ENCODE results near the gene SLC29A3. TPM values are rescaled to one million over a fixed set of nuclear protein-coding genes. Genes with fewer than 3 reads are reported as not detected.

The SLC29A3 gene
- total and polyA plus RNA-seq, 5 donors from 2014 or later, result 4.8 to 16.2 (median 11.1) TPM

- Mint-ChIP-seq H3K9me3 (no peaks in the 10 kb centered on the region), H3K4me3 (no peak overlapping the region), H3K27me3 (no peaks in the 10 kb centered on the region), H3K4me1 (no peaks in the 10 kb centered on the region), H3K36me3 (no peaks in the 10 kb centered on the region), H3K27ac (peak overlapping the region in 1 of 3 donors; percentile 5)
- no peak overlapping the region for H3K27ac ChIP-seq (ENCODE audit: insufficient read depth, low read length, poor library complexity, severe bottlenecking)
- H3K4me1 ChIP-seq (ENCODE audit: control insufficient read depth, insufficient read depth, low read length, poor library complexity, severe bottlenecking), result no peaks in the 10 kb centered on the region
- DNase-seq (no peak), ATAC-seq (ENCODE audit: low read depth in 2 of 2) (no peak)
- no peaks in the 10 kb centered on the region for H3K27me3 ChIP-seq (ENCODE audit: control insufficient read depth, insufficient read depth, low read length)
- no peaks in the 10 kb centered on the region for H3K36me3 ChIP-seq (ENCODE audit: control insufficient read depth, insufficient read depth, low read length)
- no peak overlapping the region for H3K4me3 ChIP-seq (ENCODE audit: low read depth, low read length)
- no peaks in the 10 kb centered on the region for H3K9me3 ChIP-seq (ENCODE audit: control insufficient read depth in 2 of 2, low read length in 2 of 2)
Observed at GRCh38 chr10:71274901-71275796, 43.9 kb upstream of the SLC29A3 start.

GRCh38 chr10:71276873-71277272, 42.2 kb upstream of the SLC29A3 start:
- H3K36me3 ChIP-seq (ENCODE audit: control insufficient read depth, insufficient read depth, low read length), result no peaks in the 10 kb centered on the region
- no peak for DNase-seq
- H3K4me1 ChIP-seq (ENCODE audit: control insufficient read depth, insufficient read depth, low read length, poor library complexity, severe bottlenecking), result no peaks in the 10 kb centered on the region
- Mint-ChIP-seq H3K27ac (no peak overlapping the region), H3K36me3 (no peaks in the 10 kb centered on the region), H3K4me3 (no peak overlapping the region), H3K9me3 (no peaks in the 10 kb centered on the region), H3K4me1 (no peaks in the 10 kb centered on the region), H3K27me3 (no peaks in the 10 kb centered on the region)
- H3K9me3 ChIP-seq (ENCODE audit: control insufficient read depth in 2 of 2, low read length in 2 of 2), result no peaks in the 10 kb centered on the region
- no peak overlapping the region for H3K27ac ChIP-seq (ENCODE audit: insufficient read depth, low read length, poor library complexity, severe bottlenecking)
- no peaks in the 10 kb centered on the region for H3K27me3 ChIP-seq (ENCODE audit: control insufficient read depth, insufficient read depth, low read length)
- ATAC-seq (ENCODE audit: low read depth in 2 of 2), result no peak
- no peak overlapping the region for H3K4me3 ChIP-seq (ENCODE audit: low read depth, low read length)

- Mint-ChIP-seq H3K36me3 (no peaks in the 10 kb centered on the region), H3K27me3 (no peaks in the 10 kb centered on the region), H3K9me3 (no peaks in the 10 kb centered on the region), H3K27ac (no peak overlapping the region), H3K4me3 (no peak overlapping the region), H3K4me1 (no peaks in the 10 kb centered on the region)
- Histone ChIP-seq H3K27me3 (ENCODE audit: control insufficient read depth, insufficient read depth, low read length) (no peaks in the 10 kb centered on the region), H3K4me3 (ENCODE audit: low read depth, low read length) (no peak overlapping the region), H3K4me1 (ENCODE audit: control insufficient read depth, insufficient read depth, low read length, poor library complexity, severe bottlenecking) (no peaks in the 10 kb centered on the region), H3K27ac (ENCODE audit: insufficient read depth, low read length, poor library complexity, severe bottlenecking) (no peak overlapping the region), H3K36me3 (ENCODE audit: control insufficient read depth, insufficient read depth, low read length) (no peaks in the 10 kb centered on the region), H3K9me3 (ENCODE audit: control insufficient read depth in 2 of 2, low read length in 2 of 2) (no peaks in the 10 kb centered on the region)
- ATAC-seq (ENCODE audit: low read depth in 2 of 2) (no peak), DNase-seq (no peak)
Observed at GRCh38 chr10:71277914-71278665, 41.0 kb upstream of the SLC29A3 start.

GRCh38 chr10:71278691-71279588, 40.1 kb upstream of the SLC29A3 start:
- Mint-ChIP-seq H3K36me3 (no peaks in the 10 kb centered on the region), H3K27me3 (no peaks in the 10 kb centered on the region), H3K4me3 (no peak overlapping the region), H3K9me3 (no peaks in the 10 kb centered on the region), H3K27ac (no peak overlapping the region), H3K4me1 (no peaks in the 10 kb centered on the region)
- Histone ChIP-seq H3K9me3 (ENCODE audit: control insufficient read depth in 2 of 2, low read length in 2 of 2) (no peaks in the 10 kb centered on the region), H3K27ac (ENCODE audit: insufficient read depth, low read length, poor library complexity, severe bottlenecking) (no peak overlapping the region), H3K27me3 (ENCODE audit: control insufficient read depth, insufficient read depth, low read length) (no peaks in the 10 kb centered on the region), H3K4me1 (ENCODE audit: control insufficient read depth, insufficient read depth, low read length, poor library complexity, severe bottlenecking) (no peaks in the 10 kb centered on the region), H3K4me3 (ENCODE audit: low read depth, low read length) (no peak overlapping the region), H3K36me3 (ENCODE audit: control insufficient read depth, insufficient read depth, low read length) (no peaks in the 10 kb centered on the region)
- ATAC-seq (ENCODE audit: low read depth in 2 of 2) (no peak), DNase-seq (no peak)

- H3K27me3 ChIP-seq (ENCODE audit: control insufficient read depth, insufficient read depth, low read length), result no peaks in the 10 kb centered on the region
- no peak overlapping the region for H3K27ac ChIP-seq (ENCODE audit: insufficient read depth, low read length, poor library complexity, severe bottlenecking)
- H3K4me3 Mint-ChIP-seq, result no peak overlapping the region
- H3K4me1 ChIP-seq (ENCODE audit: control insufficient read depth, insufficient read depth, low read length, poor library complexity, severe bottlenecking), result no peaks in the 10 kb centered on the region
- no peaks in the 10 kb centered on the region for H3K36me3 ChIP-seq (ENCODE audit: control insufficient read depth, insufficient read depth, low read length)
- no peaks in the 10 kb centered on the region for H3K36me3 Mint-ChIP-seq
- no peak overlapping the region for H3K27ac Mint-ChIP-seq
- H3K9me3 ChIP-seq (ENCODE audit: control insufficient read depth in 2 of 2, low read length in 2 of 2), result no peaks in the 10 kb centered on the region
- H3K9me3 Mint-ChIP-seq, result no peaks in the 10 kb centered on the region
- H3K4me3 ChIP-seq (ENCODE audit: low read depth, low read length), result no peak overlapping the region
- DNase-seq (no peak), ATAC-seq (ENCODE audit: low read depth in 2 of 2) (no peak)
- H3K27me3 Mint-ChIP-seq, result no peaks in the 10 kb centered on the region
- H3K4me1 Mint-ChIP-seq, result no peaks in the 10 kb centered on the region
Observed at GRCh38 chr10:71279590-71280170, 39.4 kb upstream of the SLC29A3 start.

- no peaks in the 10 kb centered on the region for H3K4me1 ChIP-seq (ENCODE audit: control insufficient read depth, insufficient read depth, low read length, poor library complexity, severe bottlenecking)
- Mint-ChIP-seq H3K4me1 (no peaks in the 10 kb centered on the region), H3K4me3 (no peak overlapping the region), H3K36me3 (no peaks in the 10 kb centered on the region), H3K27ac (no peak overlapping the region), H3K27me3 (no peaks in the 10 kb centered on the region), H3K9me3 (no peaks in the 10 kb centered on the region)
- DNase-seq (no peak), ATAC-seq (ENCODE audit: low read depth in 2 of 2) (no peak)
- H3K27me3 ChIP-seq (ENCODE audit: control insufficient read depth, insufficient read depth, low read length), result no peaks in the 10 kb centered on the region
- H3K27ac ChIP-seq (ENCODE audit: insufficient read depth, low read length, poor library complexity, severe bottlenecking), result no peak overlapping the region
- H3K4me3 ChIP-seq (ENCODE audit: low read depth, low read length), result no peak overlapping the region
- H3K36me3 ChIP-seq (ENCODE audit: control insufficient read depth, insufficient read depth, low read length), result no peaks in the 10 kb centered on the region
- no peaks in the 10 kb centered on the region for H3K9me3 ChIP-seq (ENCODE audit: control insufficient read depth in 2 of 2, low read length in 2 of 2)
Observed at GRCh38 chr10:71280216-71280615, 38.8 kb upstream of the SLC29A3 start.

- H3K27me3 ChIP-seq (ENCODE audit: control insufficient read depth, insufficient read depth, low read length), result no peaks in the 10 kb centered on the region
- Mint-ChIP-seq H3K27me3 (no peaks in the 10 kb centered on the region), H3K36me3 (no peaks in the 10 kb centered on the region), H3K4me1 (no peaks in the 10 kb centered on the region), H3K27ac (no peak overlapping the region), H3K9me3 (no peaks in the 10 kb centered on the region), H3K4me3 (no peak overlapping the region)
- no peak overlapping the region for H3K4me3 ChIP-seq (ENCODE audit: low read depth, low read length)
- no peaks in the 10 kb centered on the region for H3K9me3 ChIP-seq (ENCODE audit: control insufficient read depth in 2 of 2, low read length in 2 of 2)
- ATAC-seq (ENCODE audit: low read depth in 2 of 2), result no peak
- no peaks in the 10 kb centered on the region for H3K36me3 ChIP-seq (ENCODE audit: control insufficient read depth, insufficient read depth, low read length)
- DNase-seq, result no peak
- no peaks in the 10 kb centered on the region for H3K4me1 ChIP-seq (ENCODE audit: control insufficient read depth, insufficient read depth, low read length, poor library complexity, severe bottlenecking)
- H3K27ac ChIP-seq (ENCODE audit: insufficient read depth, low read length, poor library complexity, severe bottlenecking), result no peak overlapping the region
Observed at GRCh38 chr10:71280825-71281224, 38.2 kb upstream of the SLC29A3 start.

All from CD4-positive, CD25-positive, alpha-beta regulatory T cell (primary cell).